A549 (cell line): ENCODE data around the gene NR2F1.

Source experiments
- CBX2 ChIP-seq: fragments of 200-600 bp; sonication (generic); IDR thresholded peaks from 2 replicates; pipeline ENCODE4 v1.6.1; 2016; ENCODE audit warnings: low read depth, mild to moderate bottlenecking, borderline replicate concordance
- CTCF ChIP-seq: fragments of >200 bp; sonication (Bioruptor Twin); formaldehyde crosslinking; IDR thresholded peaks from 3 replicates; pipeline ENCODE4 v1.5.1; 2016
- MAFK ChIP-seq: fragments of 450-650 bp; IDR thresholded peaks from 2 replicates; pipeline ENCODE4 v1.6.1; 2014; ENCODE audit not compliant: partially characterized antibody
- MAX ChIP-seq: IDR thresholded peaks from 2 replicates; pipeline ENCODE4 v1.6.1; 2012
- REST ChIP-seq: fragments of 200-600 bp; sonication (generic); IDR thresholded peaks from 2 replicates; pipeline ENCODE4 v1.6.1; 2016; ENCODE audit warnings: antibody characterized with exemption, mild to moderate bottlenecking, moderate library complexity

- TF ChIP-seq CBX2 (no peak), REST (no peak), MAFK (no peak), MAX (peak; percentile 63), CTCF (peak; percentile 30; the same call in 1 of the 3 replicates)
Measured at GRCh38 chr5:93620487-93621326, 37.7 kb downstream of the NR2F1 start.
